ENCODE measurements around the gene FRMD4A.

Gene FRMD4A

DNA sequence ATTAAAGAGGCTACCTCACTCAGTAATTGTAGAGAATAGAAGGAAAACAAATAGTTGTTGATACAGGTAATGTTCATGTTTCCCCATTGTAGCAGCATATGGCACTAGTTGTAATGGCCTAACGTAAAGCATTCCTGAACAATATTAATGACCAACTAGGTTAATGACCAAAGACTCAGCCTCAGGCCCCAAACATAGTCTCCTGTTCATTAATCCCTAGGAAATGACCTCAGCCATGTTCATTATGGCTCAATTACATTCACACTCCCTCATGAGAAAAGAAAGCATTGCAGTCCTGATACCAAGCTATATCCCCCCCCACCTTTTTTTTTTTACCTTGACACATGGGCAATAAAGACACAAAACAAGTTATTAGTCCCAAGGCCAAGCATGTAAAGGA is 12.7 kb downstream of the FRMD4A start:
- TF ChIP-seq GABPA (IDR thresholded peaks at IDR 0.05; ENCODE audit: low read depth) (no peak), POLR2AphosphoS5 (IDR thresholded peaks at IDR 0.05; ENCODE audit: low read depth) (no peak), SPI1 (IDR thresholded peaks at IDR 0.05; ENCODE audit: borderline replicate concordance, low read depth) (no peak)
- TF ChIP-seq, protein P1, sequence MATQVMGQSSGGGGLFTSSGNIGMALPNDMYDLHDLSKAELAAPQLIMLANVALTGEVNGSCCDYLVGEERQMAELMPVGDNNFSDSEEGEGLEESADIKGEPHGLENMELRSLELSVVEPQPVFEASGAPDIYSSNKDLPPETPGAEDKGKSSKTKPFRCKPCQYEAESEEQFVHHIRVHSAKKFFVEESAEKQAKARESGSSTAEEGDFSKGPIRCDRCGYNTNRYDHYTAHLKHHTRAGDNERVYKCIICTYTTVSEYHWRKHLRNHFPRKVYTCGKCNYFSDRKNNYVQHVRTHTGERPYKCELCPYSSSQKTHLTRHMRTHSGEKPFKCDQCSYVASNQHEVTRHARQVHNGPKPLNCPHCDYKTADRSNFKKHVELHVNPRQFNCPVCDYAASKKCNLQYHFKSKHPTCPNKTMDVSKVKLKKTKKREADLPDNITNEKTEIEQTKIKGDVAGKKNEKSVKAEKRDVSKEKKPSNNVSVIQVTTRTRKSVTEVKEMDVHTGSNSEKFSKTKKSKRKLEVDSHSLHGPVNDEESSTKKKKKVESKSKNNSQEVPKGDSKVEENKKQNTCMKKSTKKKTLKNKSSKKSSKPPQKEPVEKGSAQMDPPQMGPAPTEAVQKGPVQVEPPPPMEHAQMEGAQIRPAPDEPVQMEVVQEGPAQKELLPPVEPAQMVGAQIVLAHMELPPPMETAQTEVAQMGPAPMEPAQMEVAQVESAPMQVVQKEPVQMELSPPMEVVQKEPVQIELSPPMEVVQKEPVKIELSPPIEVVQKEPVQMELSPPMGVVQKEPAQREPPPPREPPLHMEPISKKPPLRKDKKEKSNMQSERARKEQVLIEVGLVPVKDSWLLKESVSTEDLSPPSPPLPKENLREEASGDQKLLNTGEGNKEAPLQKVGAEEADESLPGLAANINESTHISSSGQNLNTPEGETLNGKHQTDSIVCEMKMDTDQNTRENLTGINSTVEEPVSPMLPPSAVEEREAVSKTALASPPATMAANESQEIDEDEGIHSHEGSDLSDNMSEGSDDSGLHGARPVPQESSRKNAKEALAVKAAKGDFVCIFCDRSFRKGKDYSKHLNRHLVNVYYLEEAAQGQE (IDR thresholded peaks at IDR 0.05; ENCODE audit: insufficient replicate concordance, low read depth) = no peak
- TF ChIP-seq, protein P2, sequence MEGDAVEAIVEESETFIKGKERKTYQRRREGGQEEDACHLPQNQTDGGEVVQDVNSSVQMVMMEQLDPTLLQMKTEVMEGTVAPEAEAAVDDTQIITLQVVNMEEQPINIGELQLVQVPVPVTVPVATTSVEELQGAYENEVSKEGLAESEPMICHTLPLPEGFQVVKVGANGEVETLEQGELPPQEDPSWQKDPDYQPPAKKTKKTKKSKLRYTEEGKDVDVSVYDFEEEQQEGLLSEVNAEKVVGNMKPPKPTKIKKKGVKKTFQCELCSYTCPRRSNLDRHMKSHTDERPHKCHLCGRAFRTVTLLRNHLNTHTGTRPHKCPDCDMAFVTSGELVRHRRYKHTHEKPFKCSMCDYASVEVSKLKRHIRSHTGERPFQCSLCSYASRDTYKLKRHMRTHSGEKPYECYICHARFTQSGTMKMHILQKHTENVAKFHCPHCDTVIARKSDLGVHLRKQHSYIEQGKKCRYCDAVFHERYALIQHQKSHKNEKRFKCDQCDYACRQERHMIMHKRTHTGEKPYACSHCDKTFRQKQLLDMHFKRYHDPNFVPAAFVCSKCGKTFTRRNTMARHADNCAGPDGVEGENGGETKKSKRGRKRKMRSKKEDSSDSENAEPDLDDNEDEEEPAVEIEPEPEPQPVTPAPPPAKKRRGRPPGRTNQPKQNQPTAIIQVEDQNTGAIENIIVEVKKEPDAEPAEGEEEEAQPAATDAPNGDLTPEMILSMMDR (IDR thresholded peaks at IDR 0.05; ENCODE audit: insufficient read depth, low read length) = no peak
- Histone ChIP-seq H3K27ac (replicated peaks) (no peak overlapping the region), H3K4me3 (replicated peaks; ENCODE audit: insufficient read depth, low read length) (no peak overlapping the region), H3K27me3 (ENCODE audit: insufficient read depth, poor library complexity, severe bottlenecking) (no peaks in the 10 kb centered on the region)
- no peak for DNase-seq (ENCODE audit: low read depth in 1 of 2, low spot score in 1 of 2)

DNA sequence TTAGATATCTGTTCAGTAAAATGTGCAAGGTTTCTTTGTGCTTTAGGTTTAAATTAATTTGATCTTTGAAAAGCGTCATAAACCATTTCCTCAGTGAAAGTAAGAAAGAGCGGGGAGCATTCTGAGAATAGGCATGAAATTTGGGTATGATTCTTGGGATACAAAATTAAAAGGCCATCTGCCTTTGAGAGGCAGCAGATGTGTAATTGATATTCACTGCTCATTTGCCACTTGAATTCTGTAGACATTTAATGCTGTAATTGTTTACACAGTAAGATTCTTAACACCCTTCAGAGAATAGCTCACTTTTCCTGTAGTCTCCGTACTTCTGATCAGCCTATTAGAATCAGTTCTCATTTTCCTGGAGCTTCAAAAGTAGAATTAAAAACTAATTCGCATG is 18.7 kb downstream of the FRMD4A start:
- H3K27me3 ChIP-seq (ENCODE audit: insufficient read depth, poor library complexity, severe bottlenecking) = no peaks in the 10 kb centered on the region
- TF ChIP-seq, protein P1 (IDR thresholded peaks at IDR 0.05; ENCODE audit: insufficient replicate concordance, low read depth) = no peak
- TF ChIP-seq POLR2AphosphoS5 (IDR thresholded peaks at IDR 0.05; ENCODE audit: low read depth) = no peak

DNA sequence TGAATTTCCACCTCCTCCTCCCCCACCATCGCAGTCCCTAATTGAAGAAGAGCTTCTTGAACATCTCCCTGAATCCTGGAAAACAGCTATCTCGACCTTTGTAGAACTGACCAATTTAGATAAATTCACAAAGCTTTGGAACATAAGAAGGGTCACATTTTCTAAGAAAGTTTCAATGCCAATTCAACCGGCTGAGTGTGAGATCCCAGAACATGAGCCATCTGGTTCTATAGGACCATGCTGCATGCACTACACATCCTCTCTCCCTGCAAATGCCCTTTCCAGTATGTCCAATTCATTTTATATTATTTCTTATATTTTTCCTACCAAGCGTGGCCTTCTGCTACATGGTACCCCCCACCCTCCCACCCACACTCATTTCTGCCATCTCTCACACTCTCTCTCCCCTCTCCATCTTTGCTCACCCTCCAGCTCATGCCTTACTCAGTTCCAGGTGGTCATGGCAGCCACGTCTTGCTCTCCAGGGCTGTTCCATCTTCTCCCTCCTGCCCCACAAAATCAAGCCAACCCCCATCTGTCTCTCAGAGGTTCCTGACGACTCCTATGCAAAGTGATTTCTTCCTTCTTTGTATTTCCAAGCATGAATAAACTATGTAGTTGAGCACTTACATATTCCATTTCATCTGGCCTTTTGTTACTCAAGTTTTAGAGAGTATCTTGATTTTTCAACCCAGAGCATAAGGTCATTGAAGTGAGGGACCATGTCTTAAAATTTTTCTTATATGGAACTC is 19.3 kb downstream of the FRMD4A start:
- Histone ChIP-seq H3K27me3 (ENCODE audit: insufficient read depth, poor library complexity, severe bottlenecking) (no peaks in the 10 kb centered on the region), H3K27ac (replicated peaks) (no peak overlapping the region), H3K4me3 (replicated peaks; ENCODE audit: insufficient read depth, low read length) (no peak overlapping the region)
- DNase-seq (ENCODE audit: low read depth in 1 of 2, low spot score in 1 of 2) = no peak
- TF ChIP-seq SPI1 (IDR thresholded peaks at IDR 0.05; ENCODE audit: borderline replicate concordance, low read depth) (no peak), GABPA (IDR thresholded peaks at IDR 0.05; ENCODE audit: low read depth) (no peak), POLR2AphosphoS5 (IDR thresholded peaks at IDR 0.05; ENCODE audit: low read depth) (no peak)
- TF ChIP-seq, protein P2 (IDR thresholded peaks at IDR 0.05; ENCODE audit: insufficient read depth, low read length) = no peak
- TF ChIP-seq, protein P1 (IDR thresholded peaks at IDR 0.05; ENCODE audit: insufficient replicate concordance, low read depth) = no peak

More for the DNA sequence above, 18.7 kb downstream of the FRMD4A start:
- no peak for DNase-seq (ENCODE audit: low read depth in 1 of 2, low spot score in 1 of 2)
- H3K4me3 ChIP-seq (replicated peaks; ENCODE audit: insufficient read depth, low read length) = no peak overlapping the region
- H3K27ac ChIP-seq (replicated peaks) = no peak overlapping the region

All from HL-60 (cell line).